Epithelial cell of proximal tubule (primary cell): ENCODE measurements around the gene DCAF4. TPM values are rescaled to one million over a fixed set of nuclear protein-coding genes. Genes with fewer than 3 reads are reported as not detected.

Experiments
- DNase-seq: peaks from one replicate; pipeline ENCODE4 v3.0.0-alpha.2; 2011; ENCODE audit warnings: low read depth
- H3K4me3 ChIP-seq: 2 replicates; pipeline ENCODE4 v1.5.1; 2011; ENCODE audit warnings: low read depth, mild to moderate bottlenecking, low read length
- CTCF ChIP-seq: conservative IDR thresholded peaks from 2 replicates; pipeline ENCODE4 v1.5.1; 2012; ENCODE audit warnings: low read depth, mild to moderate bottlenecking, low read length
- total RNA-seq: library from RNA; depleted of rRNA; stranded (reverse); fragments of >200 nt; gene quantifications from 2 replicates; pipeline ENCODE4 v1.2.3, GENCODE V29; 2015

Gene DCAF4
- 26.6 and 30.9 TPM in 2 replicates for total RNA-seq

GRCh38 chr14:72926292-72927028 is at the start of gene DCAF4:
TSS of gene DCAF4 (plus strand) at chr14:72926464. CDS start at chr14:72937979, 11,515 bp downstream.
- TF ChIP-seq CTCF = no peak
- H3K4me3 ChIP-seq = peak within 1 kb of the TSS; percentile 87
- peak; percentile 89 for DNase-seq

DNA sequence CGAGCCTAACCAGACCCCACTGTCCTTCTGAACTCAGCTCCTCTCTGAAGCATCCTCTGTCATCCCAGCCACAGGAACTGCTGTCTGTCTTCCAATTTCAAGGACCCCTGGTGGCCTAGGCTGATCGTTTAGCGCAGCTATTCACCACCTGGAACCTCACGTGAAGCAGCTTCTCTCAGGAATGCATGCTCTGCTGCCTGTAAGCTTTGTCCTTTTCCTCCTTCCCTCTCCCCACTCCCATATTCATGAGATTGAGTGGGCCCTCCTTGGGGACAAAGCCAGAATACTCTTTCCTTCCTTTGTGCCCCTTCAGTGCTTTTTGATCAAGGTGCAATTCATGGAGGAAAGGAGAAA is 49.6 kb upstream of the DCAF4 start:
- no peak for TF ChIP-seq CTCF
- no peak overlapping the region for H3K4me3 ChIP-seq
- no peak for DNase-seq

GRCh38 chr14:72878746-72879145 is 47.5 kb upstream of the DCAF4 start:
- no peak for DNase-seq
- TF ChIP-seq CTCF = no peak

GRCh38 chr14:72879431-72879830 is 46.8 kb upstream of the DCAF4 start:
- TF ChIP-seq CTCF = no peak
- H3K4me3 ChIP-seq = no peak overlapping the region
- no peak for DNase-seq

More at GRCh38 chr14:72878746-72879145, 47.5 kb upstream of the DCAF4 start:
- no peak overlapping the region for H3K4me3 ChIP-seq

GRCh38 chr14:72880164-72880563 is 46.1 kb upstream of the DCAF4 start:
- TF ChIP-seq CTCF = no peak

GRCh38 chr14:72880820-72881219 is 45.4 kb upstream of the DCAF4 start:
- H3K4me3 ChIP-seq = no peak overlapping the region
- DNase-seq = no peak
- no peak for TF ChIP-seq CTCF

More at GRCh38 chr14:72880164-72880563, 46.1 kb upstream of the DCAF4 start:
- DNase-seq = no peak
- no peak overlapping the region for H3K4me3 ChIP-seq

- DNase-seq = no peak
- TF ChIP-seq CTCF = no peak
- no peak overlapping the region for H3K4me3 ChIP-seq
Observed at GRCh38 chr14:72881543-72881942, 44.7 kb upstream of the DCAF4 start.
